HepG2 (cell line): Measurements from ENCODE around the gene ZC3H12A. TPM values are rescaled to one million over a fixed set of nuclear protein-coding genes. Genes with fewer than 3 reads are reported as not detected.

Experiments
- AFF4 ChIP-seq: sonication (generic); formaldehyde crosslinking; IDR thresholded peaks from 2 replicates; pipeline ENCODE4 v1.4.0; 2020; ENCODE audit warnings: missing genetic modification reagents
- FOXC1 ChIP-seq: sonication (generic); formaldehyde crosslinking; IDR thresholded peaks from 2 replicates; pipeline ENCODE4 v1.8.0; 2022; ENCODE audit warnings: mild to moderate bottlenecking, missing genetic modification reagents, borderline replicate concordance
- HIVEP1 ChIP-seq: sonication (generic); formaldehyde crosslinking; IDR thresholded peaks from 2 replicates; pipeline ENCODE4 v1.4.0; 2020; ENCODE audit warnings: mild to moderate bottlenecking, missing genetic modification reagents
- KDM3A ChIP-seq: IDR thresholded peaks from 2 replicates; pipeline ENCODE4 v1.6.1; 2018; ENCODE audit warnings: low read depth, missing compliant biosample characterization
- POLR2AphosphoS5 ChIP-seq: IDR thresholded peaks from 2 replicates; pipeline ENCODE4 v1.6.1; 2012; ENCODE audit warnings: low read depth, low read length
- RERE ChIP-seq: IDR thresholded peaks from 2 replicates; pipeline ENCODE4 v1.6.1; 2016; ENCODE audit warnings: low read depth, missing genetic modification reagents, missing compliant biosample characterization
- SNAPC2 ChIP-seq: sonication (generic); formaldehyde crosslinking; IDR thresholded peaks from 2 replicates; pipeline ENCODE4 v1.8.1; 2022; ENCODE audit warnings: mild to moderate bottlenecking, missing genetic modification reagents
- SOX13 ChIP-seq, 3 experiments: fragments of 450-650 bp in 1 of 3; sonication (generic) in 1 of 3; formaldehyde crosslinking in 1 of 3; IDR thresholded peaks in 2 of 3; conservative IDR thresholded peaks in 1 of 3; 2 replicates each; pipeline versions ENCODE4 v1.5.0 to v1.6.1; 2016 to 2020; ENCODE audit warnings: antibody characterized with exemption in 1 of 3, mild to moderate bottlenecking in 1 of 3, missing compliant biosample characterization in 1 of 3, missing genetic modification reagents in 1 of 3, moderate library complexity in 1 of 3
- ZNF205 ChIP-seq: IDR thresholded peaks from 2 replicates; pipeline ENCODE4 v1.6.1; 2018; ENCODE audit warnings: missing biosample characterization, missing genetic modification reagents
- ZNF503 ChIP-seq: sonication (generic); formaldehyde crosslinking; IDR thresholded peaks from 2 replicates; pipeline ENCODE4 v1.4.0; 2020; ENCODE audit warnings: missing genetic modification reagents
- ZNF574 ChIP-seq: sonication (generic); formaldehyde crosslinking; IDR thresholded peaks from 2 replicates; pipeline ENCODE4 v1.4.0; 2020; ENCODE audit warnings: missing genetic modification reagents
- ZNF615 ChIP-seq: sonication (generic); formaldehyde crosslinking; IDR thresholded peaks from 2 replicates; pipeline ENCODE4 v1.5.0; 2020; ENCODE audit warnings: mild to moderate bottlenecking, missing genetic modification reagents, borderline replicate concordance
- polyA plus RNA-seq, 8 experiments: library from polyadenylated mRNA; depleted of rRNA in 3 of 8; stranded (reverse) in 7 of 8; unstranded in 1 of 8; fragments of >200 nt; fragmentation: Illumina TruSeq in 4 of 8; extraction: Trizol in 4 of 8; gene quantifications; 2 replicates each; pipeline versions ENCODE4 v1.2.1 to v1.2.3, GENCODE V29; 2011 to 2016; ENCODE audit warnings: low read depth in 4 of 8, missing spikeins in 1 of 8, mixed read lengths in 1 of 8; ENCODE audit not compliant: insufficient read depth in 1 of 8
- total RNA-seq, 5 experiments: library from RNA; depleted of rRNA; stranded (reverse); fragments of >200 nt; fragmentation: Illumina TruSeq; extraction: Trizol; gene quantifications; 2 replicates each; pipeline ENCODE4 v1.2.3, GENCODE V29; 2016; ENCODE audit warnings: low read depth in 1 of 5

Gene ZC3H12A
- total and polyA plus RNA-seq, 2 of the 13 experiments (the other 11 are each of a cell fraction or from before 2014, with no cell fraction given): 6.8 to 13.3 TPM

GRCh38 chr1:37479255-37480124 is 5.1 kb downstream of the ZC3H12A start (continued):
- no peak for TF ChIP-seq AFF4
- TF ChIP-seq KDM3A (CRISPR knock-in tag): peak; percentile 60; the same call in 1 of the 2 replicates
- TF ChIP-seq SNAPC2: 0 out of 2 replicates have a peak, but pooled peaks have one; percentile 45
- peak; percentile 61; the same call in 1 of the 2 replicates for TF ChIP-seq ZNF503 (CRISPR knock-in tag)
- no peak for TF ChIP-seq SOX13 (IDR thresholded peaks at IDR 0.05)
- peak in 1 of 2 experiments; percentile 72; a peak in 2 of 4 replicates for TF ChIP-seq SOX13 (CRISPR knock-in tag; conservative IDR thresholded peaks at IDR 0.05 in 1 of 2, IDR thresholded peaks at IDR 0.05 in 1 of 2)
- TF ChIP-seq HIVEP1: peak; percentile 82; the same call in 1 of the 2 replicates
- peak; percentile 74; the same call in 1 of the 2 replicates for TF ChIP-seq RERE
- TF ChIP-seq FOXC1 (CRISPR knock-in tag): no peak; the same call in 1 of the 2 replicates
- peak; percentile 59 for TF ChIP-seq ZNF574 (CRISPR knock-in tag)
- TF ChIP-seq ZNF205 (CRISPR knock-in tag): peak; percentile 75; the same call in 1 of the 2 replicates
- TF ChIP-seq POLR2AphosphoS5: peak; percentile 61
- 0 out of 2 replicates have a peak, but pooled peaks have one; percentile 9 for TF ChIP-seq ZNF615 (CRISPR knock-in tag)
